Osteocyte (in vitro differentiated cells): Measurements from ENCODE around the gene NXN. TPM values are rescaled to one million over a fixed set of nuclear protein-coding genes. Genes with fewer than 3 reads are reported as not detected.
"Not testable (repeated sequence)": the region's sequence is repeated elsewhere in the genome, so short reads cannot be mapped to it uniquely, and the experiment has no call there.

Experiments used
- DNase-seq: peaks from one replicate; pipeline ENCODE4 v3.0.0; 2021; ENCODE audit warnings: mixed read lengths; ENCODE audit not compliant: unreplicated experiment; ENCODE audit errors: extremely low spot score
- H3K27ac Mint-ChIP-seq: one replicate; pipeline ENCODE4 v1.8.0; 2021; ENCODE audit warnings: mild to moderate bottlenecking, mixed read lengths; ENCODE audit not compliant: unreplicated experiment
- H3K27me3 Mint-ChIP-seq: one replicate; pipeline ENCODE4 v1.8.0; 2021; ENCODE audit warnings: mixed read lengths; ENCODE audit not compliant: unreplicated experiment
- H3K36me3 Mint-ChIP-seq: one replicate; pipeline ENCODE4 v1.8.0; 2021; ENCODE audit warnings: mixed read lengths; ENCODE audit not compliant: unreplicated experiment
- H3K4me1 Mint-ChIP-seq: one replicate; pipeline ENCODE4 v1.8.0; 2021; ENCODE audit warnings: mixed read lengths; ENCODE audit not compliant: unreplicated experiment
- H3K4me3 Mint-ChIP-seq: one replicate; pipeline ENCODE4 v1.8.0; 2021; ENCODE audit warnings: mild to moderate bottlenecking, moderate library complexity, mixed read lengths; ENCODE audit not compliant: unreplicated experiment
- H3K9me3 Mint-ChIP-seq: one replicate; pipeline ENCODE4 v1.8.0; 2021; ENCODE audit warnings: mixed read lengths; ENCODE audit not compliant: unreplicated experiment
- total RNA-seq: library from RNA; stranded (reverse); gene quantifications from 2 replicates; pipeline ENCODE4 v1.2.1, GENCODE V29; 2021
- TF ChIP-seq, protein P1 (sequence below): fragments of 200-600 bp; sonication (generic); IDR thresholded peaks from 2 replicates; pipeline ENCODE4 v1.5.0; 2021; ENCODE audit warnings: antibody characterized with exemption, mild to moderate bottlenecking, moderate library complexity

Gene NXN
- total RNA-seq, 1 donor from 2014 or later = 123 TPM

DNA sequence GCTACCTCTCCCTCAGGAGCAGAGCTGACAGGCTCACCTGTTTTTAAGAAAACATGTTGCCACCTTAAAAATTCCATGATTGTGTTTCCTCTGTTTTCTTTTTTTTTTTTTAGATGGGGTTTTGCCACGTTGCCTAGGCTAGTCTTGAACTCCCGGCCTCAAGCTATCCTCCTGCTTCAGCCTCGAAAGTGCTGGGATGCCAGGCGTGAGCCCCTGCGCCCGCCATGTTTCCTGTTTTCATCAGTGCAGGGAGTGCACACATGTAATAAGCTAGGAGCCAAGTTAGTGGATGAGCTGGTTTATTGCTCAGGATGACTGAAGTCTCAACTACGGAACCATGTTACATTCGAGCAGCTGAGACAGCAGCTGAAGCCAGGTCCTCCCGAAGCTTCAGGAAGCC is 183.9 kb downstream of the NXN start:
- Mint-ChIP-seq H3K36me3 (peaks cover 23% of the 10 kb centered on the region), H3K4me3 (no peak overlapping the region), H3K27me3 (no peaks in the 10 kb centered on the region), H3K4me1 (peaks cover 23% of the 10 kb centered on the region), H3K27ac (peak overlapping the region; percentile 93), H3K9me3 (no peaks in the 10 kb centered on the region)
- TF ChIP-seq, protein P1, sequence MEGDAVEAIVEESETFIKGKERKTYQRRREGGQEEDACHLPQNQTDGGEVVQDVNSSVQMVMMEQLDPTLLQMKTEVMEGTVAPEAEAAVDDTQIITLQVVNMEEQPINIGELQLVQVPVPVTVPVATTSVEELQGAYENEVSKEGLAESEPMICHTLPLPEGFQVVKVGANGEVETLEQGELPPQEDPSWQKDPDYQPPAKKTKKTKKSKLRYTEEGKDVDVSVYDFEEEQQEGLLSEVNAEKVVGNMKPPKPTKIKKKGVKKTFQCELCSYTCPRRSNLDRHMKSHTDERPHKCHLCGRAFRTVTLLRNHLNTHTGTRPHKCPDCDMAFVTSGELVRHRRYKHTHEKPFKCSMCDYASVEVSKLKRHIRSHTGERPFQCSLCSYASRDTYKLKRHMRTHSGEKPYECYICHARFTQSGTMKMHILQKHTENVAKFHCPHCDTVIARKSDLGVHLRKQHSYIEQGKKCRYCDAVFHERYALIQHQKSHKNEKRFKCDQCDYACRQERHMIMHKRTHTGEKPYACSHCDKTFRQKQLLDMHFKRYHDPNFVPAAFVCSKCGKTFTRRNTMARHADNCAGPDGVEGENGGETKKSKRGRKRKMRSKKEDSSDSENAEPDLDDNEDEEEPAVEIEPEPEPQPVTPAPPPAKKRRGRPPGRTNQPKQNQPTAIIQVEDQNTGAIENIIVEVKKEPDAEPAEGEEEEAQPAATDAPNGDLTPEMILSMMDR = no peak
- DNase-seq = no peak

DNA sequence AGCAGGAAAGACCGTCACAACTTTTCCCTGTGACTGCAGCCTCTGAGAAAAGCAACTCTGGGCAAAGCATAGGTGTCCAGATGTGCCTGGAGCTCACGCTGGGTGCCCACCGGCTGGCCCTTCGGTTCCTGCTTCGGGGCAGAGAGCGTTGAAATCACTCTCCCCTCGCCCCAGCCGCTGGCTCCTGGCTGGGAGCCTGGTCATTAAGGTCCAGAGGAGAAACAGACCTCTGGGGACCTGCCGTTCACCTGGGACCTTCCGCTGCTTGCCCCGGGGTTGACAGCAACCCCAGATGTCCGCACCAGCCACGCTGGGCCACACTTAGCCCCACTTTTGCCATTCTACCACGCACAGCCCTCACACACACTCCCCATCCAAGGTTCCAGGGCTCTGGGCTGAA is 184.3 kb downstream of the NXN start:
- no peak for DNase-seq
- TF ChIP-seq, protein P1 = no peak
- Mint-ChIP-seq H3K9me3 (no peaks in the 10 kb centered on the region), H3K27me3 (no peaks in the 10 kb centered on the region), H3K4me3 (peak overlapping the region; percentile 38), H3K27ac (peak overlapping the region; percentile 93), H3K4me1 (peaks cover 23% of the 10 kb centered on the region), H3K36me3 (peaks cover 23% of the 10 kb centered on the region)

DNA sequence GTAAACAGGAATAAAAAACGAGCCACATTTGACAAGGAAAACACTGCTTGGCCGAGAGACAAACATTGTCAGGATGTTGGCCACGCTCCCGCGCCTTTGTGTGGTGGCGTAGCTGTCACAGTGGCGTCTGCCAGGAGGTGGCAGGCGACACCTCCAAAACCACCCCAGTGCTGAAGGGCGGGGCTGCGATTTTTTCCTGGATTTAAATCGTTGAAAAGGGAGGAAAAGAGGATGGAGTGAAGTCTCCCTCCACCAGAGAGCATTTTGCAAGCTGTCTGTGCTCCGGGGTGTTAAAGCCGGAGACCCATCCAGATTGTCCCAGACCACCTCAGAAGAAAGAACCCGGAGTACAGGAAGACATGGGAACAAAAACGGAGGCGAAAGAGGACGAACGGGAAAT is 184.7 kb downstream of the NXN start:
- peaks cover 21% of the 10 kb centered on the region for H3K36me3 Mint-ChIP-seq
- H3K4me3 Mint-ChIP-seq = peak overlapping the region; percentile 38
- no peaks in the 10 kb centered on the region for H3K27me3 Mint-ChIP-seq
- DNase-seq = no peak
- no peaks in the 10 kb centered on the region for H3K9me3 Mint-ChIP-seq
- H3K27ac Mint-ChIP-seq = peak overlapping the region; percentile 93
- TF ChIP-seq, protein P1 = peak; percentile 92
- H3K4me1 Mint-ChIP-seq = peaks cover 23% of the 10 kb centered on the region

DNA sequence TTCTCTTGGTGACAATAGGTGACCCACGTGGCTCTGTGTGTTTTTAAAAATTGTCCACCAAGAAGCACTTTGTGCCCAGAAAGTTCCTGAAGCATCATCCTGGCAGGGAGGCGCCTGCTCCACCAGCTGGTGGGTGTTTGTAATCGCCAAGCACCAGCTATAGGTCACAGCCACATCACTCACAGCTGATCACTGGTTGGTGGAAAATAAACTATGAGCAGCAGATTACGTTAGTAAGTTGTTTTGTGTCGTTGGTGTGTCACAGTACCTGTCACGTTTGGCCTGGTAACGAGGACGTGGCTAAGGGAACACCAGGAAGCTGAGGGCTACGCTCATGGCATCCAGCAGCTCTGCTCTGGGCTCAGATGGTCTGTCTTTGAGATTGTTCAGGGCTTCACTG is 187.3 kb downstream of the NXN start:
- H3K4me1 Mint-ChIP-seq = peaks cover 21% of the 10 kb centered on the region
- H3K4me3 Mint-ChIP-seq = no peak overlapping the region
- H3K9me3 Mint-ChIP-seq = no peaks in the 10 kb centered on the region
- H3K27ac Mint-ChIP-seq = peak overlapping the region; percentile 47
- DNase-seq = no peak
- no peaks in the 10 kb centered on the region for H3K27me3 Mint-ChIP-seq
- TF ChIP-seq, protein P1 = no peak
- peaks cover 15% of the 10 kb centered on the region for H3K36me3 Mint-ChIP-seq

DNA sequence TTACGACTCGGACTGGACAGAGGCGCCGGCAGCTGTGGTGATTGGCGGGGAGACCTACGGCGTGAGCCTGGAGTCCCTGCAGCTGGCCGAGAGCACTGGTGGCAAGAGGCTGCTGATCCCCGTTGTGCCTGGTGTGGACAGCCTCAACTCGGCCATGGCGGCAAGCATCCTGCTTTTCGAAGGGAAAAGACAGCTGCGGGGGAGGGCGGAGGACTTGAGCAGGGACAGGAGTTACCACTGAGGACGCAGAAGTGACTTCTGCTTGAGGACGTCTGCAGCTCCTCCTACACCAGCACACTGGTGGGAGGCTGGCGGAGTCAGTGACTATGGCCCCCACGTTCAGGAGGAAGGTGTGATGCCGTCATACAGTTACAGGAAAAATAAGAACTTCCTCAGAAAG is 187.7 kb downstream of the NXN start:
- Mint-ChIP-seq H3K27ac (no peak overlapping the region), H3K36me3 (peaks cover 12% of the 10 kb centered on the region), H3K4me1 (peaks cover 21% of the 10 kb centered on the region), H3K27me3 (no peaks in the 10 kb centered on the region), H3K9me3 (no peaks in the 10 kb centered on the region), H3K4me3 (no peak overlapping the region)
- TF ChIP-seq, protein P1 = no peak
- DNase-seq = no peak

DNA sequence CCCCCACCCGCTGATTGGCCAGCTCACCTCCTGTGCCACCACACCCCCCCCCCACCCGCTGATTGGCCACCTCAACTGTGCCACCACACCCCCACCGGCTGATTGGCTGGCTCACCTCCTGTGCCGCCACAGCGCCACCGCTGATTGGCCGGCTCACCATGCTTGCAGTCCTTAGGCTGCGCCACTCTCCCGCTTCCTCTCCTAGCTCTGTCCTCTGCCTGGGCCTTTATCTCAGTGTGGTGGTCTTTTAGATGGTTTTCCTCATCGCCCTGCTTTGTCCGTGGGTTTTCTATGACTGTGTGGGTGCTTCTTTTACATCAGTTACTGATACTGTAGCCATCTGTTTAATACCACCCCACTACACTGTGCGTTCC is 188.7 kb downstream of the NXN start:
- H3K9me3 Mint-ChIP-seq, H3K27ac Mint-ChIP-seq, H3K4me3 Mint-ChIP-seq, H3K27me3 Mint-ChIP-seq, H3K36me3 Mint-ChIP-seq, DNase-seq: not testable (repeated sequence)
- peaks cover 17% of the 10 kb centered on the region for H3K4me1 Mint-ChIP-seq

DNA sequence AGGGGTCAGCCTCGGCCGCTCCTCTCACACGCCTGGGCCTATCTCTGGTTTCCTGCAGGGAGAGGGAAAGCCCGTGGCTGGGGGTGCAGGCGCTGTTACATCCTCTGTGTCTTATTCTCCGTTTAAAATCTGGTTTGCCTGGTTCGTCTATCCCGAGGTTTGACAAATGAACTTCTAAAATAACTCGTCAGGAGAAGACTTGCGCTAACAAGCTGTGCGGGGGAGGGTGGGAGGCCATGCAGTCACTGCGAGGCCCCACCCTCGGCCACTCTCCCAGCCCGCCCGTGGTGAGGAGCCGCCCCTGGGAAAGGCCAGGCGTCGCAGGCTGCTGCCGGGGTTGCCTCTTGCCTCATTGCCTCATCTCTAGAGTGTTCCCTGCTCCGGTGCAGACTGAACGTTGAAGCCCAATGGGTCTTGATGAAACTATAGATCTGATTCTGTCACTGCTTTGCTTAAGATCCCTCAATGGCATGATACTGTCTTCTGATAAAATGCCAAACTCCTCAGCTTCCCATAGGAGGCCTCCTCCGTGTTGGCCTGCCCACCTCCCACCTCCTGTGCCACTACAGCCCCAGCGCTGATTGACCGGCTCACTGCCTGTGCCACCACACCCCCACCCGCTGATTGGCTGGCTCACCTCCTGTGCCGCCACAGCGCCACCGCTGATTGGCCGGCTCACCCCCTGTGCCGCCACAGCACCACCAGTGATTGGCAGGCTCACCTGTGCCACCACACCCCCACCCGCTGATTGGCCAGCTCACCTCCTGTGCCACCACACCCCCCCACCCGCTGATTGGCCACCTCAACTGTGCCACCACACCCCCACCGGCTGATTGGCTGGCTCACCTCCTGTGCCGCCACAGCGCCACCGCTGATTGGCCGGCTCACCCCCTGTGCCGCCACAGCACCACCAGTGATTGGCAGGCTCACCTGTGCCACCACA is 189.4 kb downstream of the NXN start:
- not testable (repeated sequence) for H3K9me3 Mint-ChIP-seq, H3K27ac Mint-ChIP-seq, DNase-seq, H3K36me3 Mint-ChIP-seq, H3K27me3 Mint-ChIP-seq, H3K4me3 Mint-ChIP-seq
- peaks cover 10% of the 10 kb centered on the region for H3K4me1 Mint-ChIP-seq
